ENCODE results near the gene KCNG3.

The KCNG3 gene

GRCh38 chr2:42456126-42456839 is 37.5 kb downstream of the KCNG3 start:
- Histone ChIP-seq H3K27me3 (replicated peaks; ENCODE audit: control insufficient read depth, insufficient read depth, low read length, poor library complexity, severe bottlenecking) (no peaks in the 10 kb centered on the region), H3K36me3 (ENCODE audit: control insufficient read depth, insufficient read depth, low read length) (no peaks in the 10 kb centered on the region), H3K4me1 (ENCODE audit: control insufficient read depth, insufficient read depth, low read length, poor library complexity, severe bottlenecking) (no peaks in the 10 kb centered on the region), H3K4me3 (ENCODE audit: insufficient read depth, low read depth, low read length, poor library complexity, severe bottlenecking) (no peak overlapping the region), H3K9me3 (ENCODE audit: control insufficient read depth, low read length) (no peaks in the 10 kb centered on the region), H3K27ac (ENCODE audit: insufficient read depth, low read length, poor library complexity, severe bottlenecking) (no peak overlapping the region)
- no peak for DNase-seq

- no peak overlapping the region for H3K4me3 ChIP-seq (ENCODE audit: insufficient read depth, low read depth, low read length, poor library complexity, severe bottlenecking)
- H3K9me3 ChIP-seq (ENCODE audit: control insufficient read depth, low read length): no peaks in the 10 kb centered on the region
- H3K27ac ChIP-seq (ENCODE audit: insufficient read depth, low read length, poor library complexity, severe bottlenecking): no peak overlapping the region
- no peak for DNase-seq
- H3K36me3 ChIP-seq (ENCODE audit: control insufficient read depth, insufficient read depth, low read length): no peaks in the 10 kb centered on the region
- H3K27me3 ChIP-seq (replicated peaks; ENCODE audit: control insufficient read depth, insufficient read depth, low read length, poor library complexity, severe bottlenecking): no peaks in the 10 kb centered on the region
- H3K4me1 ChIP-seq (ENCODE audit: control insufficient read depth, insufficient read depth, low read length, poor library complexity, severe bottlenecking): no peaks in the 10 kb centered on the region
These were observed 41.2 kb downstream of the KCNG3 start for GRCh38 chr2:42452545-42452944.

GRCh38 chr2:42450136-42450535 is 43.6 kb downstream of the KCNG3 start:
- H3K27ac ChIP-seq (ENCODE audit: insufficient read depth, low read length, poor library complexity, severe bottlenecking): no peak overlapping the region
- no peak for DNase-seq
- H3K27me3 ChIP-seq (replicated peaks; ENCODE audit: control insufficient read depth, insufficient read depth, low read length, poor library complexity, severe bottlenecking): no peaks in the 10 kb centered on the region
- no peaks in the 10 kb centered on the region for H3K4me1 ChIP-seq (ENCODE audit: control insufficient read depth, insufficient read depth, low read length, poor library complexity, severe bottlenecking)
- no peaks in the 10 kb centered on the region for H3K9me3 ChIP-seq (ENCODE audit: control insufficient read depth, low read length)
- H3K36me3 ChIP-seq (ENCODE audit: control insufficient read depth, insufficient read depth, low read length): no peaks in the 10 kb centered on the region
- H3K4me3 ChIP-seq (ENCODE audit: insufficient read depth, low read depth, low read length, poor library complexity, severe bottlenecking): no peak overlapping the region

GRCh38 chr2:42449163-42450087 is 44.4 kb downstream of the KCNG3 start:
- Histone ChIP-seq H3K27me3 (replicated peaks; ENCODE audit: control insufficient read depth, insufficient read depth, low read length, poor library complexity, severe bottlenecking) (no peaks in the 10 kb centered on the region), H3K4me3 (ENCODE audit: insufficient read depth, low read depth, low read length, poor library complexity, severe bottlenecking) (no peak overlapping the region), H3K27ac (ENCODE audit: insufficient read depth, low read length, poor library complexity, severe bottlenecking) (no peak overlapping the region), H3K9me3 (ENCODE audit: control insufficient read depth, low read length) (no peaks in the 10 kb centered on the region), H3K36me3 (ENCODE audit: control insufficient read depth, insufficient read depth, low read length) (no peaks in the 10 kb centered on the region), H3K4me1 (ENCODE audit: control insufficient read depth, insufficient read depth, low read length, poor library complexity, severe bottlenecking) (no peaks in the 10 kb centered on the region)
- DNase-seq: no peak

GRCh38 chr2:42448163-42448562 is 45.6 kb downstream of the KCNG3 start:
- DNase-seq: no peak
- no peak overlapping the region for H3K27ac ChIP-seq (ENCODE audit: insufficient read depth, low read length, poor library complexity, severe bottlenecking)

GRCh38 chr2:42446503-42447271 is 47.1 kb downstream of the KCNG3 start:
- no peak overlapping the region for H3K27ac ChIP-seq (ENCODE audit: insufficient read depth, low read length, poor library complexity, severe bottlenecking)
- H3K36me3 ChIP-seq (ENCODE audit: control insufficient read depth, insufficient read depth, low read length): no peaks in the 10 kb centered on the region
- no peak for DNase-seq
- no peak overlapping the region for H3K4me3 ChIP-seq (ENCODE audit: insufficient read depth, low read depth, low read length, poor library complexity, severe bottlenecking)
- H3K9me3 ChIP-seq (ENCODE audit: control insufficient read depth, low read length): no peaks in the 10 kb centered on the region
- H3K27me3 ChIP-seq (replicated peaks; ENCODE audit: control insufficient read depth, insufficient read depth, low read length, poor library complexity, severe bottlenecking): no peaks in the 10 kb centered on the region
- no peaks in the 10 kb centered on the region for H3K4me1 ChIP-seq (ENCODE audit: control insufficient read depth, insufficient read depth, low read length, poor library complexity, severe bottlenecking)

More at GRCh38 chr2:42448163-42448562, 45.6 kb downstream of the KCNG3 start:
- Histone ChIP-seq H3K9me3 (ENCODE audit: control insufficient read depth, low read length) (no peaks in the 10 kb centered on the region), H3K4me3 (ENCODE audit: insufficient read depth, low read depth, low read length, poor library complexity, severe bottlenecking) (no peak overlapping the region), H3K27me3 (replicated peaks; ENCODE audit: control insufficient read depth, insufficient read depth, low read length, poor library complexity, severe bottlenecking) (no peaks in the 10 kb centered on the region), H3K4me1 (ENCODE audit: control insufficient read depth, insufficient read depth, low read length, poor library complexity, severe bottlenecking) (no peaks in the 10 kb centered on the region), H3K36me3 (ENCODE audit: control insufficient read depth, insufficient read depth, low read length) (no peaks in the 10 kb centered on the region)

- DNase-seq: no peak
- H3K4me1 ChIP-seq (ENCODE audit: control insufficient read depth, insufficient read depth, low read length, poor library complexity, severe bottlenecking): no peaks in the 10 kb centered on the region
- H3K4me3 ChIP-seq (ENCODE audit: insufficient read depth, low read depth, low read length, poor library complexity, severe bottlenecking): no peak overlapping the region
- no peaks in the 10 kb centered on the region for H3K9me3 ChIP-seq (ENCODE audit: control insufficient read depth, low read length)
- H3K36me3 ChIP-seq (ENCODE audit: control insufficient read depth, insufficient read depth, low read length): no peaks in the 10 kb centered on the region
- no peaks in the 10 kb centered on the region for H3K27me3 ChIP-seq (replicated peaks; ENCODE audit: control insufficient read depth, insufficient read depth, low read length, poor library complexity, severe bottlenecking)
- H3K27ac ChIP-seq (ENCODE audit: insufficient read depth, low read length, poor library complexity, severe bottlenecking): no peak overlapping the region
These were observed 49.9 kb downstream of the KCNG3 start for GRCh38 chr2:42443718-42444399.

- H3K4me1 ChIP-seq (ENCODE audit: control insufficient read depth, insufficient read depth, low read length, poor library complexity, severe bottlenecking): no peaks in the 10 kb centered on the region
- no peak overlapping the region for H3K4me3 ChIP-seq (ENCODE audit: insufficient read depth, low read depth, low read length, poor library complexity, severe bottlenecking)
- H3K36me3 ChIP-seq (ENCODE audit: control insufficient read depth, insufficient read depth, low read length): no peaks in the 10 kb centered on the region
- DNase-seq: no peak
- H3K27me3 ChIP-seq (replicated peaks; ENCODE audit: control insufficient read depth, insufficient read depth, low read length, poor library complexity, severe bottlenecking): no peaks in the 10 kb centered on the region
- H3K9me3 ChIP-seq (ENCODE audit: control insufficient read depth, low read length): no peaks in the 10 kb centered on the region
- H3K27ac ChIP-seq (ENCODE audit: insufficient read depth, low read length, poor library complexity, severe bottlenecking): no peak overlapping the region
These were observed 51.0 kb downstream of the KCNG3 start for GRCh38 chr2:42442774-42443173.

- no peaks in the 10 kb centered on the region for H3K9me3 ChIP-seq (ENCODE audit: control insufficient read depth, low read length)
- no peaks in the 10 kb centered on the region for H3K36me3 ChIP-seq (ENCODE audit: control insufficient read depth, insufficient read depth, low read length)
- DNase-seq: no peak
- no peaks in the 10 kb centered on the region for H3K27me3 ChIP-seq (replicated peaks; ENCODE audit: control insufficient read depth, insufficient read depth, low read length, poor library complexity, severe bottlenecking)
- H3K4me3 ChIP-seq (ENCODE audit: insufficient read depth, low read depth, low read length, poor library complexity, severe bottlenecking): no peak overlapping the region
- no peak overlapping the region for H3K27ac ChIP-seq (ENCODE audit: insufficient read depth, low read length, poor library complexity, severe bottlenecking)
- no peaks in the 10 kb centered on the region for H3K4me1 ChIP-seq (ENCODE audit: control insufficient read depth, insufficient read depth, low read length, poor library complexity, severe bottlenecking)
These were observed 55.1 kb downstream of the KCNG3 start for GRCh38 chr2:42438685-42439084.

Measured in effector memory CD4-positive, alpha-beta T cell (primary cell).